Stimulated activated CD8-positive, alpha-beta memory T cell treated with anti-CD3 and anti-CD28 coated beads, Interleukin-7, amount 100 ng/mL, for 4 hours (primary cell): ENCODE data around the gene SLC2A10.

ENCODE experiments used
- DNase-seq, 2 donors: peaks; one replicate each; pipeline ENCODE4 v3.0.0-alpha.2; 2020; ENCODE audit warnings: low read depth in 2 of 2

Gene SLC2A10

DNA sequence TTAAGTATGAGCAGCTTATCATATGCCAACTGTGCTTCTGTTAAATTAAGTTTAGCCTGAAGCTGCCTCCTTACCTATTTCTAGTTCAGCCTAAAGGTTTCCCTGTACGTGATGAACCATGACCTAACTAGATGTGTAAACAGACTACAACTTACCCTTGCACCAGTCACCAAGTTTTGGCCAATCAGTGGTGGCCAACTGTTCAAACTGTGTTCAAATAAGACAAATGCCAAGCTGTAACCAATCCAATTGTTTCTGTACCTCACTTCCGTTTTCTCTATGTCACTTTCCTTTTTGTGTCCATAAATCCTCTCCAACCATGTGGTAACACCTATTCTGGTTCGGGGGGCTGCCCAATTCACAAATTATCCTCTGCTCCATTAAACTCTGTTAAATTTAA lies 6.0 kb upstream of the SLC2A10 start:
- no peak for DNase-seq

DNA sequence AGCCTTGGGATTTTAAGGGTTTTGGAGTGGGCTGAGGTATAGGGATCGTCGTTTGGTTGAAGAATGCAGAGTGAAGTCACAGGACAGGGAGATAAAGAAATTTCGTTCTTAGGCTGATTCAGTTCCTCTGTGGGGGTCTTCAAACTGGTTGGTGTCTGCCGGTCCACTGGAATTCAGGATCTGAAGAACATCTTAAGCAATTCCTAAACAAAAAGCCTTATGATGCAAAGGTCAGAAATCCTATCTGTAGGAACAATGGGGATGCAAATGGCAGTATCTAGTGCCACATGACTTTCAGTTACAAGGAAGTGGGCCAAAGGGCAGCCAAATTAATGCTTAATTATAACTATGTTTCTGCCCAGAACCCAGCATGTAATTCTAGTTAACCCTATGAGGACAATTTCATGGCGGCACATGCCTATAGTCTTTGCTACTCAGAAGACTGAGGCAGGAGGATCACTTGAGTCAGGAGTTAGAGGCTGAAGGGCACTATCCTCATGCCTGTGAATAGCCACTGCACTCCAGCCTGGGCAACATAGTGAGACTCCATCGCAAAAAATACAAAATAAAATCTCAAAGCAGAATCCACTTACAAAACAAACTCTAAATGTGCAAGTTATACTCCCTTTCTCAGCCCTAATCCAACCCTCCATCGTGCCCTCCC lies 4.6 kb upstream of the SLC2A10 start:
- DNase-seq = no peak

DNA sequence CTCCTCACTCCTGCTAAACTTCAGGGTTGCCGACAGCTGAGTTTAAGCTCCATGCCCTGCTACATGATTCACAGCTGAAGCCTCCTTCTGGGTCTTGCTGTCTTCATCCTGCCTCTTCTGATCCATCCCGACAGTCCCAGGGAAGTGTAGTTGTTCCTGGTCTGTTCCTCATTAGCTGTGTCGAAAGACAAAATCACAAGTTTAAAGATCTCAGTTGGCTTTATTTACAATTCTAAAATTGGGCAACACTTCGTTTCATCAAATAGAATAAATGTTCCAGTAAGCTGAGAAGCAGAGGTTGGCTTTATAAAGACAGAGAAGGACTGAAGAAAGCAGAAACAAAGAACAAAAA lies 4.1 kb upstream of the SLC2A10 start:
- DNase-seq = no peak

GRCh38 chr20:46706242-46706641 lies 3.2 kb upstream of the SLC2A10 start:
- no peak for DNase-seq

DNA sequence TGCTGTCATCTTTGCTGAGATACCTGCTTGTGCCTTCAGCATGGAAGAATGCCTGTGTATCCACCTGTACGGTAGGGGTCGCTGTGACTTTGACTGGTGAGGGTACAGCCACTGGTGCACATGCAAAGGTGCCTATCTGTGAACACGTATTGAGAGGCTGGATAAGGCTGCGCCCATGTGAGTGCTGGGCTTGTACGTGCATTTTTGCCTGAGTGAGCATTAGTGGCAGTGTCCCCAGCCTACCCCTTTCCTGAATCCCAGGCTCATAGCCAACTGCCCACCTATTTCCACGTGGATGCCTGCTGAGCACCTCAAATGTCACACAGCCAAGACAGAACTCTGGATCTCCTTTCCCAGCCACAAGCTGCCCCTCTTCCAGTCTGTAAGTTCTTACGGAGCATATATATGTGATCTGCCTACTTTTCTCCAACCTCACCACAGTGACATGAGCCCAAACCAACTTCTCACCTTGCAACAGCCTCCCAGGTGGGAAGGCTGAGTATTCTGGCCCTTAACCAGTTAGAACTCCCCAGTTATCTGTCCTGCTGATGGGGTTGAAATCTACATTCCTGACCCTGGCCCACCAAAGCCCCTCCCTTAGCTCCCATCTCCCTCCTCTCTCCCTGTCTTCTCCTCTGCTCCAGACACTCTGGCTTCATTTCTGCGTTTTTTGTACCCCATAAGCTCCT lies 1.1 kb upstream of the SLC2A10 start:
- DNase-seq = no peak

- DNase-seq = no peak
Measured at GRCh38 chr20:46709055-46709458, 392 bp upstream of the SLC2A10 start.

- DNase-seq = no peak
Measured at GRCh38 chr20:46710153-46710913, 884 bp downstream of the SLC2A10 start.

GRCh38 chr20:46712056-46712636 lies 2.7 kb downstream of the SLC2A10 start:
- DNase-seq = no peak

DNA sequence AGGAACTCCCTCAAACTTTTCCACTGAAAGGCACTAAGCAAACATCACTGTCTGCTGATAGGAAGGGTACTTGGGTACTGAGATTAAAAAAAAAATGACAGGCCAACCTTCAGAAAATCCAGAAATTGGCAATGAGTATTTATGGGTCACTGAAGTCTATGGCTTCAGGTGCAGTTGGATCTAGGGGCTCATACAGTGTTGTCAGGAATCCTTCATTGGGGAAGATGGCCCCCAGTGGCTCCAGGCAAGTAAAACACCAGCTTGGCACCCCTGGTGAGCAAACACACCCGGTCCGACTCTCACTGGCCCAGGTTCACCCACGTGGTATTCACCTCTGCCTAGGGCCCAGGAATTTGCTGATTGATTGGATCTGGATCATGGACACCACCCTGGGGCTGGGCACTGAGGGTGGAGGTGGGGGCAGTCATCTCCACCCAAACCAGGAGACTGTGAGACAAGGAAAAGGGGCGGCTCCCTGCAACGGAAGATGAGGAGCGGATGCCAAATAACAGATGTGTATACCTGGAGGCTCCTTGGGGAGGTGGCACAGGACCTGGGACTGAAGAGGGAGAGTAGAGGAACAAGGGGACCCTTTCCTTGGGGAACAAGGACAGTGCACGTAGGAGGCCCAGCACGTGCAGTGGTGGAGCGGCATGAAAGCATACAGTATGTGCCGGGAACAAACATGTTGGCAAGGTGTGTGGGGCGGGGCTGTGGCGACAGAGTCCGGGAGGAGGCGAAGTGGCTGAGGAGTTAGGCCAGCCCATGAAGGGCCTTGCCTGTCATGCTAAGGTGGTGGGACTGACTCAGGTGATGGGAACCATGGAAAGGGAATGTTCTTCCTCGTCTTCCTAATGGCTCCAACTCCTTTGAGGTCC lies 4.7 kb downstream of the SLC2A10 start:
- no peak for DNase-seq

DNA sequence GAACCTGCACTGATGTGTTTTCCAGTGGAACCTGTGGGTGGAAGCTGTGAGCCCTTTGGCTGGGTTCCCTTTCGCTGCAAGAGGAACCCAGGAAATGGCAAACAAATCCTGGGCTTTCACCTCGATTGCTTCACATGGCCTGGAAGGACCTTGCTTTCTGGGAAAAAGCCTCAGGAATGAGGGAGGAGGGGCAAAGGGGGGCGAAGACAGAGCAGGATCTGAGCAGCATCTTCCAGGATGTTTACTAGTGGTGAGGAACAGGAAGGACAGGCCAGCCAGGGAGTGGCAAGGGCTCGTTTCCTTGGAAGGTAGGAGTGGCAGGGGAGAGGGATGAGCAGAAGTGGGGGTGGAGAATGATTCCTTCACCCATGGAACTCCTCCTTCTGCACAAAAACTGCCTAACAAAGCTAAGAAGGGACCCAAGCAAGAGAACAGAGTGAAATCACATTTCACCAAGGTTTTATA lies 5.9 kb downstream of the SLC2A10 start:
- DNase-seq = no peak

DNA sequence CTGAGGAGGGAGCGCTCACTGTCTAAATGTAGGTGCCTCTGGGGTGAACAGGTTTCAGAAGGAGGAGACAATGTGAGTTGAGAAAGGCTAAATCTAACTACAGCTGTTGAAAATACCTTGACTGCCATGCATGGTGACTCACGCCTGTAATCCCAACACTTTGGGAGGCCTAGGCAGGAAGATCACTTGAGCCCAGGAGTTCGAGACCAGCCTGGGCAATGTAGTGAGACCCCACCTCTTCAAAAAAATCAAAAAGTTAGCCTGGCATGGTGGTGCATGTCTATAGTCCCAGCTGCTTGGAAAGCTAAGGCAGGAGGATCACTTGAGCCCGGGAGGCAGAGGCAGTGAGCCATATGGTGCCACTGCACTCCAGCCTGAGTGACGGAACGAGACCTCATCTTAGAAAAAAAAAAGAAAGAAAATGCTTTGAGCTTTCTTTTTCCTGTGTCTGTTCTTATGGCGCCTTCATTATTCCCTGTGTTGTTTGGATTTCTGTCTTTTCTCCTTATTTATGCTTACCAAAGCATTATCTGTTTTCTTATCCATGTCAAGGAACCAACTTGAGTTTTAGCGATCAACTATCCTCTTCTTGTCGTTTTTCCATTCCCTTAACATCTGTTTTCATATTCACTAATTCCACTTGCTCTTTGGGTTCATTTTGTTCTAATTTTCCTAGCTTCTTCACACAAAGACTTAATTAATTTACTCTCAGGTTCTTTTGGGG lies 8.5 kb downstream of the SLC2A10 start:
- DNase-seq = no peak

GRCh38 chr20:46720019-46720418 lies 10.6 kb downstream of the SLC2A10 start:
- DNase-seq = no peak

- DNase-seq = no peak
Measured at GRCh38 chr20:46720776-46721425, 11.5 kb downstream of the SLC2A10 start.

- DNase-seq = no peak
Measured at GRCh38 chr20:46721476-46721875, 12.0 kb downstream of the SLC2A10 start.

DNA sequence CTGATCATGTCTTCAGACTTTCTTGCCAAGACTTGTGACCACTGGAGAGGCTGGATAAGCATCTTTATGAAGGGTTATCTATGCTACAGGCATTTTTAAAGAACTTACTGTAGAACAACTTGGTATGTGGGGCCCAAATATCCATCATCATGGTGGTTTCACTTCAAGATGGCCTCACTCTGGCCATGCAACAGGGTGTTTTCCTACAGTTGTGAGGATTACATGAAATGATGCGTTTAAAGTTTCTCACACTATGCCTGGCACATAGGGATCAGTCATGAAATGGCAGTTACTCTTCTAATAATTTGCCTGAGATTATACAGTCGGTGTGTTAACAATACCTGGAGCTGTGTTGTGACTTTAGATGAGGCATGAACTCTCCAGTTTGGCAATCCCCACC lies 13.0 kb downstream of the SLC2A10 start:
- no peak for DNase-seq

DNA sequence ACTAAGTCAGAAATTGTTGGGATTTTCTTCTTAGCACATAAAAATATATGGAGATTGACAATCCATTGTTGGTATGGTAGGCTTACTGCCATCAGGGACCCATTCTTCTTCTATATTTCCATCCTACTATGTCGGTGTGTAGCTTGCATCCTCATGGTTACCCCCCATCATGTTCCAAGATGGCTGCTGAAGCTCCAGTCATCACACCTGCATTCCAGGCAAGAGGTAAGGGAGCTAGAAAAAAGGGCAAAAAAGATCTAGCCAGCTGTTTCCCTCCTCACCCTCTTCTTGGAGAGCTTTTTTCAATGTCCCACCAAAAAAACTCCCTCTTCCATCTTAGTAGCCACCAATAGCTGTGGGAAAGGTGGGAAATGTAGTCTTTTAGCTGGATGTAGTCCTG lies 13.6 kb downstream of the SLC2A10 start:
- no peak for DNase-seq

DNA sequence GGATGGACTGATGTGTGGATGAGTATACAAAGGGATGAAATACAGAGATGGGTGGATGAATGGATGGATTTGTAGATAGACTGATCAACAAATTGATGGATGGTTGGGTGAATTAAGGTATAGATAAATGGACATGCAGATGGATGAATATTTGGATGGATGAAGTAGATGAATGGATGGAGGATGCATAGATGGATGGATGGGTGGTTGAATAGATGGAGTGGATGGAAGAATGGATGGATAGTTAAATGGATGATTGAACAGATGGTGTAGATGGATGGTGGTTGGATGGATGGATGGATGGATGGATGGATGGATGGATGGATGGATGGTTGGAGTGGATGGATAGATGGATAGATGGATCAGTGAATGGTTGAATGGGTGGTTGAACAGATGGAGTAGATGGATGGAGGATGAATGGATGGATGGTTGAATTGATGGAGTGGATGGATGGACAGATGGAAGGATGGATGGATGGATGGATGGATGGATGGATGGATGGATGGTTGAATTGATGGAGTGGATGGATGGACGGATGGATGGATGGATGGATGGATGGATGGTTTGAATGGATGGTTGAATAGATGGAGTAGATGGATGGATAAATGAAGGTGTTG lies 15.0 kb downstream of the SLC2A10 start:
- no peak for DNase-seq

- DNase-seq = no peak
Measured at GRCh38 chr20:46725186-46726165, 16.0 kb downstream of the SLC2A10 start.

- no peak for DNase-seq
Measured at GRCh38 chr20:46731770-46732169, 22.3 kb downstream of the SLC2A10 start.
